ENCODE data around the gene SMTNL2.

DNA sequence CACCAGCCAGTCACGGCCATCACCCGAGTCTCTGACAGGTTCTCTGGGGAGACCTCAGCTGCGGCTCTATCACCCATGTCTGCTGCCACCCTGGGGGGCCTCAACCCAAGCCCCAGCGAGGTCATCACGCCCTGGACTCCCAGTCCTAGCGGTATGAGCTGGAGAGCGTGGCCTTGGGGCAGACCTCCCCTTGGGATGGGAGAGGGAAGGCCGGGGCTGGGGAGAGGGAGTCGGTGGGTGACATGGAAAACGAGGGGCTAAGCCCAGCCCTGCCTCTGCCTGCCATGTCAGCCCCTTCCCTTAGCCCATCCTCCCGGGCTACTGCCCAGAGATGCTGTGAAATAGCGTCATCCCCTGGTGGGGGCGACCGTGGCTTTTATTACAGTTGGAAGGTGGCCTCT, 8.7 kb downstream of the SMTNL2 start:
- TF ChIP-seq, protein P1, sequence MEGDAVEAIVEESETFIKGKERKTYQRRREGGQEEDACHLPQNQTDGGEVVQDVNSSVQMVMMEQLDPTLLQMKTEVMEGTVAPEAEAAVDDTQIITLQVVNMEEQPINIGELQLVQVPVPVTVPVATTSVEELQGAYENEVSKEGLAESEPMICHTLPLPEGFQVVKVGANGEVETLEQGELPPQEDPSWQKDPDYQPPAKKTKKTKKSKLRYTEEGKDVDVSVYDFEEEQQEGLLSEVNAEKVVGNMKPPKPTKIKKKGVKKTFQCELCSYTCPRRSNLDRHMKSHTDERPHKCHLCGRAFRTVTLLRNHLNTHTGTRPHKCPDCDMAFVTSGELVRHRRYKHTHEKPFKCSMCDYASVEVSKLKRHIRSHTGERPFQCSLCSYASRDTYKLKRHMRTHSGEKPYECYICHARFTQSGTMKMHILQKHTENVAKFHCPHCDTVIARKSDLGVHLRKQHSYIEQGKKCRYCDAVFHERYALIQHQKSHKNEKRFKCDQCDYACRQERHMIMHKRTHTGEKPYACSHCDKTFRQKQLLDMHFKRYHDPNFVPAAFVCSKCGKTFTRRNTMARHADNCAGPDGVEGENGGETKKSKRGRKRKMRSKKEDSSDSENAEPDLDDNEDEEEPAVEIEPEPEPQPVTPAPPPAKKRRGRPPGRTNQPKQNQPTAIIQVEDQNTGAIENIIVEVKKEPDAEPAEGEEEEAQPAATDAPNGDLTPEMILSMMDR (IDR thresholded peaks at IDR 0.05 in 8 of 11, conservative IDR thresholded peaks at IDR 0.05 in 3 of 11) = no peak
- TF ChIP-seq POLR2AphosphoS5 (IDR thresholded peaks at IDR 0.05) (no peak), POLR2A (IDR thresholded peaks at IDR 0.05) (no peak)

Measured in spleen (tissue), 7 donors.